Psoas muscle (tissue), 8 donors: ENCODE results near the gene UMAD1. TPM values are rescaled to one million over a fixed set of nuclear protein-coding genes. Genes with fewer than 3 reads are reported as not detected.

Source experiments
- ATAC-seq, 4 donors: fragments of 200-7000 bp; cut with Tn5 transposase; one replicate each; pipeline ENCODE4 v1.9.1; 2020; ENCODE audit warnings: moderate library complexity in 3 of 4, mild to moderate bottlenecking in 2 of 4
- DNase-seq, 2 donors: peaks; one replicate each; pipeline ENCODE4 v3.0.0-alpha.2; 2020
- H3K27ac ChIP-seq: fragments of 200-600 bp; one replicate; pipeline ENCODE4 v1.8.0; 2022
- H3K27me3 ChIP-seq, 3 donors: fragments of 200-600 bp in 1 of 3; one replicate each; pipeline versions ENCODE4 v1.6.1 to v1.8.0; 2013 to 2022; ENCODE audit warnings: low read length in 2 of 3, mild to moderate bottlenecking in 2 of 3, moderate library complexity in 1 of 3; ENCODE audit not compliant: insufficient read depth in 3 of 3
- H3K36me3 ChIP-seq, 2 donors: fragments of 200-600 bp in 1 of 2; one replicate each; pipeline versions ENCODE4 v1.6.1 to v1.8.0; 2013 to 2022; ENCODE audit warnings: low read depth in 1 of 2, mild to moderate bottlenecking in 1 of 2, moderate library complexity in 1 of 2; ENCODE audit not compliant: insufficient read depth in 1 of 2
- H3K4me1 ChIP-seq: fragments of 200-600 bp; one replicate; pipeline ENCODE4 v1.8.0; 2022
- H3K4me3 ChIP-seq: fragments of 200-600 bp; one replicate; pipeline ENCODE4 v1.8.0; 2022; ENCODE audit warnings: mild to moderate bottlenecking
- H3K9me3 ChIP-seq: fragments of 200-600 bp; one replicate; pipeline ENCODE4 v1.8.0; 2022
- WGBS, 3 donors: extraction: QIAGEN DNeasy Blood & Tissue Kit; methylation state at CpG; one replicate each; pipeline versions ENCODE4 v1.1.6 to v1.1.7; 2013; 5-methylcytosine and 5-hydroxymethylcytosine counted together
- intact Hi-C, 2 donors: fragments of 100-400 bp; cut with DNase I; formaldehyde crosslinking; loops; one replicate each; pipeline versions ENCODE4 v1.11.0 to v1.14.2; 2022
- polyA plus RNA-seq, 3 donors: library from polyadenylated mRNA; stranded (reverse); fragments of 200-250 nt; gene quantifications; one replicate each; pipeline ENCODE4 v1.2.3, GENCODE V29; 2013
- total RNA-seq, 4 donors: library from RNA; stranded (reverse); fragmentation: NEBNext Ultra II Directional in 2 of 4; extraction: Animal tissue kit (Norgen Biotek cat#: 25700) in 2 of 4; gene quantifications; one replicate each; pipeline versions ENCODE4 v1.2.1 to v1.2.4, GENCODE V29; 2021 to 2023
- TF ChIP-seq, protein P1 (sequence below): fragments of 200-600 bp; IDR thresholded peaks from one replicate; pipeline ENCODE4 v1.8.0; 2022; ENCODE audit warnings: antibody characterized with exemption
- donor health status: healthy with polysubstance abuse.
- donor health status: DM: no; HTN: no; CAD: no; lungs with moderate emphysema.
- donor health status: Bipolar disorder and iron deficiency.
- donor health status: healthy.
- donor health status: DM: yes; HTN: yes; CAD: no.
- donor health status: DM: no; HTN: no; CAD: no.
- donor health status: DM: no; HTN: no; CAD: no.
- donor health status: DM: yes; HTN: yes; CAD: no.

Gene UMAD1
- total and polyA plus RNA-seq, 7 donors, result 6.2 to 19.1 (median 12.3) TPM

DNA sequence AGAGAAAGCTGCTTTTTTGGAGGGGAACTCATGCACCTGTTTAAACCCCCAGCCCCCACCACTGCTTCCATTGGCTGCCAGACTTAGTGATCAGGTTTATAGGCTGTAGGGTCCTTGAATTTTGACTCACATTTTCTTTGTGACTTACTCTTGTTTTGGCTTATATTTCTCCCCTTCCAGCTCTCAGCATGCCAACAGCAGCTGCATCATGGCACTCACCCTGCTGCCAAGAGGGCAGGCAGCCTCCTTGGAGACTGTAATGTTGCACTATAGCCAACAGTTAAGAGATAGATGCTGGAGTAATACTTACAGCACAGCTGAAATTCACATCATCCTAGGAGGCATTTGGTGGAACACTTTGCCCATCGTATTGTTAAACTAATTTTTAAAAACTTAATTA lies 230.0 kb downstream of the UMAD1 start:
- no peak for DNase-seq
- ATAC-seq, result peak in 1 of 4 donors; percentile 69
- intact Hi-C loops, result no loop called here
- WGBS, 3 donors, result 26 to 29% (median 28%) methylated on average over 1 of the region's 1 CpG
- TF ChIP-seq, protein P1, sequence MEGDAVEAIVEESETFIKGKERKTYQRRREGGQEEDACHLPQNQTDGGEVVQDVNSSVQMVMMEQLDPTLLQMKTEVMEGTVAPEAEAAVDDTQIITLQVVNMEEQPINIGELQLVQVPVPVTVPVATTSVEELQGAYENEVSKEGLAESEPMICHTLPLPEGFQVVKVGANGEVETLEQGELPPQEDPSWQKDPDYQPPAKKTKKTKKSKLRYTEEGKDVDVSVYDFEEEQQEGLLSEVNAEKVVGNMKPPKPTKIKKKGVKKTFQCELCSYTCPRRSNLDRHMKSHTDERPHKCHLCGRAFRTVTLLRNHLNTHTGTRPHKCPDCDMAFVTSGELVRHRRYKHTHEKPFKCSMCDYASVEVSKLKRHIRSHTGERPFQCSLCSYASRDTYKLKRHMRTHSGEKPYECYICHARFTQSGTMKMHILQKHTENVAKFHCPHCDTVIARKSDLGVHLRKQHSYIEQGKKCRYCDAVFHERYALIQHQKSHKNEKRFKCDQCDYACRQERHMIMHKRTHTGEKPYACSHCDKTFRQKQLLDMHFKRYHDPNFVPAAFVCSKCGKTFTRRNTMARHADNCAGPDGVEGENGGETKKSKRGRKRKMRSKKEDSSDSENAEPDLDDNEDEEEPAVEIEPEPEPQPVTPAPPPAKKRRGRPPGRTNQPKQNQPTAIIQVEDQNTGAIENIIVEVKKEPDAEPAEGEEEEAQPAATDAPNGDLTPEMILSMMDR, result no peak
- Histone ChIP-seq H3K9me3 (no peaks in the 10 kb centered on the region), H3K4me3 (no peak overlapping the region), H3K27me3 (no peaks in the 10 kb centered on the region), H3K36me3 (no peaks in the 10 kb centered on the region), H3K27ac (no peak overlapping the region), H3K4me1 (peaks cover 22% of the 10 kb centered on the region)

DNA sequence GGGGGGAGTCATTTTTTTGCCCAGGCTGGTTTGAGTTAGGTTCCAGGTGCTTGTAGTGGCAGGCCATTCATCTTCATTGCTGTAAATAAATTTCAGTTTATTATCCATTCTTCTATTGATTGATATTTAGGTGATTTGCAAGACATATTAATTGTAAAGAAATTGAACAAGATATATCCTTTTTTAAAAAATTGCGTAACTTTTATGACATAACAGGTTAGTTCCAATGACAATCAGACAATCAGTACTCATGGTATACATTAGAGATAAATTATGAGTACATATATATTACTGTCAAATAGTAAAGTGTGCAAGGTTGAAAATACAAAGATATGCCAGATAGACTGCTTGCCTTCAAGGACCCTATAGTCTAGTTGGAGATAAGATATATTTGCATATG lies 235.9 kb downstream of the UMAD1 start:
- WGBS, 3 donors, result 97 to 100% (median 99%) methylated on average over 1 of the region's 1 CpG
- ATAC-seq, result no peak

DNA sequence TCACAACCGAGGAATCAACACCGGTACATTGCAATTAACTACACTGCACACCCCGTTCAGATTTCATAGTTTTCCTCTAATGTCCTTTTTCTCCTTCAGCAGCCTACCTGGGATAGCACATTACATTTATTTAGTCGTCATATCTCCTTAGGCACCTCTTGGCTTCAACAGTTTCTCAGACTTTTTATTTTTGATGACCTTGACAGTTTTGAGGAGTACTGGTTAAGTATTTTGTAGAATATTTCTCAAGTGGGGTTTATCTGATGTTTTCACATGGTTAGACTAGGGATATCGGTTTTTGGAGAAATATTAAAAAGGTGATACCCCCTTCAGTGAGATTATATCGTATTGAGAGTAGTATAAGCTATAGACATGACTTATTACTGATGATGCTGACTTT lies 241.0 kb downstream of the UMAD1 start:
- Histone ChIP-seq H3K4me3 (no peak overlapping the region), H3K4me1 (peaks cover 3% of the 10 kb centered on the region), H3K27me3 (no peaks in the 10 kb centered on the region), H3K27ac (no peak overlapping the region), H3K36me3 (no peaks in the 10 kb centered on the region), H3K9me3 (no peaks in the 10 kb centered on the region)
- no peak for DNase-seq
- 71 to 87% (median 83%) methylated on average over 6 of the region's 6 CpGs for WGBS, 3 donors
- ATAC-seq, result no peak
- intact Hi-C loops, result no loop called here
- TF ChIP-seq, protein P1, result no peak

More for the DNA sequence above, 235.9 kb downstream of the UMAD1 start:
- Histone ChIP-seq H3K36me3 (no peaks in the 10 kb centered on the region), H3K9me3 (no peaks in the 10 kb centered on the region), H3K4me3 (no peak overlapping the region), H3K27me3 (no peaks in the 10 kb centered on the region), H3K27ac (no peak overlapping the region), H3K4me1 (no peaks in the 10 kb centered on the region)
- no peak for DNase-seq
- TF ChIP-seq, protein P1, result no peak
- intact Hi-C loops, result no loop called here

DNA sequence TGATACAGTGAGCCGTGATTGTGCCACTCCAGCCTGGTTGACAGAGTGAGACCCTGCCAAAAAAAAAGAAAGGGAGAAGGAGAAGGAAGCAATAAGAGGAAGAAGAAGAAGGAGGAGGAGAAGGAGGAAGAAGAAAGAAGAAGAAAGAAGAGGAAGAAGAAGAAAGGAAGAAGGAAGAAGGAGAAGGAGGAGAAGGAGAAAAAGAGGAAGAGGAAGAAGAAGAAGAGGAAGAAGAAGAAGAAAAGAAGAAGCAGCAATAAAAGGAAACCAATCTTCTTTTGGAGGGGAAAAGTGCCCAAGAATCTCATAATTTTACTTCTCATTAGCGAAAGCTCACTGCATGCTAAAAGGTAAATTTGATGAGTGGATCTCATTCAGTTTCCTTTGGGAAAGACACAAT lies 242.3 kb downstream of the UMAD1 start:
- ATAC-seq (no peak), DNase-seq (no peak)
- intact Hi-C loops, result no loop called here
- no peak overlapping the region for H3K27ac ChIP-seq
- no peaks in the 10 kb centered on the region for H3K36me3 ChIP-seq
- no peaks in the 10 kb centered on the region for H3K27me3 ChIP-seq
- no peak overlapping the region for H3K4me3 ChIP-seq
- H3K9me3 ChIP-seq, result no peaks in the 10 kb centered on the region
- peaks cover 3% of the 10 kb centered on the region for H3K4me1 ChIP-seq
- WGBS, 3 donors, result 83 to 92% (median 89%) methylated on average over 2 of the region's 2 CpGs
- TF ChIP-seq, protein P1, result no peak

DNA sequence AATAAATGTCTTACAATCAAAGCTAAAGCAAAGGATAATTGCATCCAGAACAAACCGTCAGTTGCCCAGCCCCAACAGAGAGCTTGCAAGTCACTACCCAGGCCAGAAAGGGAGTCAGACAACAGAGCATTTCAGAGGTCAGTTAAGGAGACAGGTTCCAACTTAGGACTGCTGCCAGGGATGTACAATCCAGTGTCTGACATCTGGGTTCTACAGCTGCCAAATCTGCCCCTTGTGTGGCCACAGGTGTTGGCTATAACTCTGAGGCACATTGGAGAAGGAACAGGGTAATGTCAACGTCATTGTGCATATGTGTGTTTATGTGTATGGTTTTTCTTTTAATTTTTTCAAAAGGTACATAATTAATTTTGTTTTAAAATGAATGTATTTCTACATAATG lies 242.8 kb downstream of the UMAD1 start:
- H3K4me1 ChIP-seq, result peaks cover 3% of the 10 kb centered on the region
- intact Hi-C loops, result no loop called here
- peak in 2 of 4 donors; percentile 47 to 74 for ATAC-seq
- H3K27me3 ChIP-seq, result no peaks in the 10 kb centered on the region
- WGBS, 3 donors, result 21 to 36% (median 33%) methylated on average over 2 of the region's 2 CpGs
- no peak overlapping the region for H3K4me3 ChIP-seq
- H3K27ac ChIP-seq, result no peak overlapping the region
- H3K36me3 ChIP-seq, result no peaks in the 10 kb centered on the region
- TF ChIP-seq, protein P1, result no peak
- no peaks in the 10 kb centered on the region for H3K9me3 ChIP-seq
- DNase-seq, result no peak
